ENCODE results near the gene DAB2. TPM values are rescaled to one million over a fixed set of nuclear protein-coding genes. Genes with fewer than 3 reads are reported as not detected.

The DAB2 gene
- total RNA-seq, 8 experiments from 2014 or later = 1.0 to 105 (median 36.9) TPM

GRCh38 chr5:39442991-39443390 lies 18.2 kb upstream of the DAB2 start:
- ATAC-seq (replicated peaks in 6 of 8) = no peak
- Histone ChIP-seq H3K4me1 (replicated peaks in 1 of 2) (no peaks in the 10 kb centered on the region), H3K4me3 (no peak overlapping the region), H3K27ac (no peak overlapping the region)
- in situ Hi-C loops (cut with MboI; ENCODE audit: low pct_unique_long_range_greater_than_20kb in 2 of 9, low sequenced_read_pairs in 9 of 9, unreplicated experiment in 9 of 9) = no loop called here
- 0 to 100% (median 62%) methylated on average over 1 to 3 of the region's 3 CpGs; no CpG with 5 or more reads in 2 of the 10 experiments for WGBS, 10 experiments

GRCh38 chr5:39441838-39442237 lies 17.1 kb upstream of the DAB2 start:
- Histone ChIP-seq H3K4me1 (replicated peaks in 1 of 2) (no peaks in the 10 kb centered on the region), H3K4me3 (no peak overlapping the region), H3K27ac (no peak overlapping the region)
- 41 to 100% (median 61%) methylated on average over 1 to 2 of the region's 2 CpGs; no CpG with 5 or more reads in 4 of the 10 experiments for WGBS, 10 experiments
- ATAC-seq (replicated peaks in 6 of 8) = no peak
- in situ Hi-C loops (cut with MboI; ENCODE audit: low pct_unique_long_range_greater_than_20kb in 2 of 9, low sequenced_read_pairs in 9 of 9, unreplicated experiment in 9 of 9) = no loop called here

GRCh38 chr5:39440958-39441624 lies 16.3 kb upstream of the DAB2 start:
- Histone ChIP-seq H3K4me1 (replicated peaks in 1 of 2) (no peaks in the 10 kb centered on the region), H3K4me3 (no peak overlapping the region), H3K27ac (no peak overlapping the region)
- 0 to 100% (median 80%) methylated on average over 2 of the region's 2 CpGs for WGBS, 10 experiments
- ATAC-seq (replicated peaks in 6 of 8) = peak in 3 of 8 experiments; percentile 94 to 96 (median 95)
- in situ Hi-C loops (cut with MboI; ENCODE audit: low pct_unique_long_range_greater_than_20kb in 2 of 9, low sequenced_read_pairs in 9 of 9, unreplicated experiment in 9 of 9) = no loop called here

- Histone ChIP-seq H3K4me3 (no peak overlapping the region), H3K4me1 (replicated peaks in 1 of 2) (no peaks in the 10 kb centered on the region), H3K27ac (no peak overlapping the region)
- 26 to 100% (median 87%) methylated on average over 1 to 3 of the region's 3 CpGs; no CpG with 5 or more reads in 1 of the 10 experiments for WGBS, 10 experiments
- in situ Hi-C loops (cut with MboI; ENCODE audit: low pct_unique_long_range_greater_than_20kb in 2 of 9, low sequenced_read_pairs in 9 of 9, unreplicated experiment in 9 of 9) = no loop called here
- ATAC-seq (replicated peaks in 6 of 8) = no peak
These were observed 15.6 kb upstream of the DAB2 start for GRCh38 chr5:39440192-39440957.

- no peaks in the 10 kb centered on the region for H3K4me1 ChIP-seq (replicated peaks in 1 of 2)
- 4 to 97% (median 78%) methylated on average over 1 to 3 of the region's 3 CpGs for WGBS, 10 experiments
- in situ Hi-C loops (cut with MboI; ENCODE audit: low pct_unique_long_range_greater_than_20kb in 2 of 9, low sequenced_read_pairs in 9 of 9, unreplicated experiment in 9 of 9) = no loop called here
- no peak overlapping the region for H3K4me3 ChIP-seq
- no peak overlapping the region for H3K27ac ChIP-seq
- ATAC-seq (replicated peaks in 6 of 8) = no peak
These were observed 14.9 kb upstream of the DAB2 start for GRCh38 chr5:39439582-39440162.

- WGBS, 10 experiments = 0 to 43% (median 17%) methylated on average over 1 of the region's 1 CpG; no CpG with 5 or more reads in 5 of the 10 experiments
- Histone ChIP-seq H3K4me3 (no peak overlapping the region), H3K4me1 (replicated peaks in 1 of 2) (no peaks in the 10 kb centered on the region), H3K27ac (no peak overlapping the region)
- peak in 1 of 8 experiments; percentile 47 for ATAC-seq (replicated peaks in 6 of 8)
- in situ Hi-C loops (cut with MboI; ENCODE audit: low pct_unique_long_range_greater_than_20kb in 2 of 9, low sequenced_read_pairs in 9 of 9, unreplicated experiment in 9 of 9) = no loop called here
These were observed 12.7 kb upstream of the DAB2 start for GRCh38 chr5:39437467-39437866.

GRCh38 chr5:39433848-39434247 lies 9.1 kb upstream of the DAB2 start:
- in situ Hi-C loops (cut with MboI; ENCODE audit: low pct_unique_long_range_greater_than_20kb in 2 of 9, low sequenced_read_pairs in 9 of 9, unreplicated experiment in 9 of 9) = no loop called here
- Histone ChIP-seq H3K27ac (no peak overlapping the region), H3K4me1 (replicated peaks in 1 of 2) (no peaks in the 10 kb centered on the region), H3K4me3 (no peak overlapping the region)
- WGBS, 10 experiments = 42 to 78% (median 55%) methylated on average over 1 to 4 of the region's 4 CpGs
- ATAC-seq (replicated peaks in 6 of 8) = no peak

- WGBS, 10 experiments = 60 to 97% (median 85%) methylated on average over 1 to 9 of the region's 12 CpGs
- Histone ChIP-seq H3K4me3 (no peak overlapping the region), H3K27ac (no peak overlapping the region), H3K4me1 (replicated peaks in 1 of 2) (no peaks in the 10 kb centered on the region)
- no peak for ATAC-seq (replicated peaks in 6 of 8)
- in situ Hi-C loops (cut with MboI; ENCODE audit: low pct_unique_long_range_greater_than_20kb in 2 of 9, low sequenced_read_pairs in 9 of 9, unreplicated experiment in 9 of 9) = no loop called here
These were observed 8.1 kb upstream of the DAB2 start for GRCh38 chr5:39432696-39433530.

GRCh38 chr5:39430461-39430860 lies 5.7 kb upstream of the DAB2 start:
- H3K27ac ChIP-seq = no peak overlapping the region
- WGBS, 10 experiments = 75 to 100% (median 86%) methylated on average over 1 to 2 of the region's 2 CpGs; no CpG with 5 or more reads in 3 of the 10 experiments
- H3K4me3 ChIP-seq = no peak overlapping the region
- H3K4me1 ChIP-seq (replicated peaks in 1 of 2) = peaks cover 11 to 23% of the 10 kb centered on the region in 2 donors
- in situ Hi-C loops (cut with MboI; ENCODE audit: low pct_unique_long_range_greater_than_20kb in 2 of 9, low sequenced_read_pairs in 9 of 9, unreplicated experiment in 9 of 9) = no loop called here
- no peak for ATAC-seq (replicated peaks in 6 of 8)

- no peak overlapping the region for H3K27ac ChIP-seq
- 46 to 83% (median 83%) methylated on average over 1 to 4 of the region's 4 CpGs; no CpG with 5 or more reads in 7 of the 10 experiments for WGBS, 10 experiments
- in situ Hi-C loops (cut with MboI; ENCODE audit: low pct_unique_long_range_greater_than_20kb in 2 of 9, low sequenced_read_pairs in 9 of 9, unreplicated experiment in 9 of 9) = no loop called here
- no peak for ATAC-seq (replicated peaks in 6 of 8)
- H3K4me1 ChIP-seq (replicated peaks in 1 of 2) = peaks cover 14 to 23% of the 10 kb centered on the region in 2 donors
- H3K4me3 ChIP-seq = no peak overlapping the region
These were observed 3.9 kb upstream of the DAB2 start for GRCh38 chr5:39428640-39429039.

GRCh38 chr5:39427633-39428032 lies 2.9 kb upstream of the DAB2 start:
- in situ Hi-C loops (cut with MboI; ENCODE audit: low pct_unique_long_range_greater_than_20kb in 2 of 9, low sequenced_read_pairs in 9 of 9, unreplicated experiment in 9 of 9) = no loop called here
- no peak overlapping the region for H3K27ac ChIP-seq
- ATAC-seq (replicated peaks in 6 of 8) = no peak
- peaks cover 15 to 23% of the 10 kb centered on the region in 2 donors for H3K4me1 ChIP-seq (replicated peaks in 1 of 2)
- H3K4me3 ChIP-seq = no peak overlapping the region

GRCh38 chr5:39427229-39427628 lies 2.4 kb upstream of the DAB2 start:
- peaks cover 15 to 23% of the 10 kb centered on the region in 2 donors for H3K4me1 ChIP-seq (replicated peaks in 1 of 2)
- no peak overlapping the region for H3K27ac ChIP-seq
- H3K4me3 ChIP-seq = no peak overlapping the region

GRCh38 chr5:39426746-39427105 lies 1.9 kb upstream of the DAB2 start:
- 0 to 68% (median 20%) methylated on average over 1 to 3 of the region's 3 CpGs; no CpG with 5 or more reads in 1 of the 10 experiments for WGBS, 10 experiments
- in situ Hi-C loops (cut with MboI; ENCODE audit: low pct_unique_long_range_greater_than_20kb in 2 of 9, low sequenced_read_pairs in 9 of 9, unreplicated experiment in 9 of 9) = no loop called here
- no peak overlapping the region for H3K27ac ChIP-seq
- no peak for ATAC-seq (replicated peaks in 6 of 8)
- H3K4me1 ChIP-seq (replicated peaks in 1 of 2) = peaks cover 15 to 23% of the 10 kb centered on the region in 2 donors
- H3K4me3 ChIP-seq = no peak overlapping the region

More at GRCh38 chr5:39427229-39427628, 2.4 kb upstream of the DAB2 start:
- WGBS, 10 experiments = 0 to 41% (median 21%) methylated on average over 2 to 3 of the region's 3 CpGs; no CpG with 5 or more reads in 1 of the 10 experiments
- in situ Hi-C loops (cut with MboI; ENCODE audit: low pct_unique_long_range_greater_than_20kb in 2 of 9, low sequenced_read_pairs in 9 of 9, unreplicated experiment in 9 of 9) = no loop called here
- ATAC-seq (replicated peaks in 6 of 8) = no peak

All from motor neuron (in vitro differentiated cells).